HG02885 (cell line): ENCODE measurements around the gene PARVB.
A peak's percentile ranks its signal among the peaks of the same experiment; 100 is the strongest.

ENCODE experiments used
- ATAC-seq: cut with Tn5 transposase; IDR thresholded peaks from one replicate; pipeline ENCODE4 v1.9.1; 2021; ENCODE audit warnings: mild to moderate bottlenecking; ENCODE audit not compliant: unreplicated experiment, poor library complexity

The PARVB gene

GRCh38 chr22:44025171-44026065 is 1.3 kb downstream of the PARVB start:
- ATAC-seq: peak; percentile 61

GRCh38 chr22:44026066-44026629 is 2.0 kb downstream of the PARVB start:
- no peak for ATAC-seq

GRCh38 chr22:44026630-44027511 is 2.8 kb downstream of the PARVB start:
- ATAC-seq: peak; percentile 48

- no peak for ATAC-seq
These were observed 4.0 kb downstream of the PARVB start for GRCh38 chr22:44028091-44028490.

GRCh38 chr22:44029069-44029468 is 5.0 kb downstream of the PARVB start:
- no peak for ATAC-seq

- ATAC-seq: no peak
These were observed 6.1 kb downstream of the PARVB start for GRCh38 chr22:44030051-44030701.

GRCh38 chr22:44030702-44031082 is 6.6 kb downstream of the PARVB start:
- no peak for ATAC-seq

- no peak for ATAC-seq
These were observed 7.3 kb downstream of the PARVB start for GRCh38 chr22:44031158-44031952.

GRCh38 chr22:44032126-44032730 is 8.1 kb downstream of the PARVB start:
- ATAC-seq: no peak

GRCh38 chr22:44033287-44033686 is 9.2 kb downstream of the PARVB start:
- ATAC-seq: no peak

- ATAC-seq: no peak
These were observed 9.6 kb downstream of the PARVB start for GRCh38 chr22:44033694-44034093.

GRCh38 chr22:44037519-44038375 is 13.6 kb downstream of the PARVB start:
- no peak for ATAC-seq

- no peak for ATAC-seq
These were observed 15.6 kb downstream of the PARVB start for GRCh38 chr22:44039566-44040171.

GRCh38 chr22:44042249-44043218 is 18.4 kb downstream of the PARVB start:
- peak; percentile 62 for ATAC-seq

- no peak for ATAC-seq
These were observed 21.0 kb downstream of the PARVB start for GRCh38 chr22:44045145-44045544.

GRCh38 chr22:44046485-44047141 is 22.5 kb downstream of the PARVB start:
- no peak for ATAC-seq
